ENCODE results near the gene DBR1. TPM values are rescaled to one million over a fixed set of nuclear protein-coding genes. Genes with fewer than 3 reads are reported as not detected.
A peak's percentile ranks its signal among the peaks of the same experiment; 100 is the strongest.

The DBR1 gene
- total and polyA plus RNA-seq, 9 of the 15 experiments (the other 6 are each of a cell fraction or from before 2014, with no cell fraction given): 2.7 to 14.1 (median 10.9) TPM

DNA sequence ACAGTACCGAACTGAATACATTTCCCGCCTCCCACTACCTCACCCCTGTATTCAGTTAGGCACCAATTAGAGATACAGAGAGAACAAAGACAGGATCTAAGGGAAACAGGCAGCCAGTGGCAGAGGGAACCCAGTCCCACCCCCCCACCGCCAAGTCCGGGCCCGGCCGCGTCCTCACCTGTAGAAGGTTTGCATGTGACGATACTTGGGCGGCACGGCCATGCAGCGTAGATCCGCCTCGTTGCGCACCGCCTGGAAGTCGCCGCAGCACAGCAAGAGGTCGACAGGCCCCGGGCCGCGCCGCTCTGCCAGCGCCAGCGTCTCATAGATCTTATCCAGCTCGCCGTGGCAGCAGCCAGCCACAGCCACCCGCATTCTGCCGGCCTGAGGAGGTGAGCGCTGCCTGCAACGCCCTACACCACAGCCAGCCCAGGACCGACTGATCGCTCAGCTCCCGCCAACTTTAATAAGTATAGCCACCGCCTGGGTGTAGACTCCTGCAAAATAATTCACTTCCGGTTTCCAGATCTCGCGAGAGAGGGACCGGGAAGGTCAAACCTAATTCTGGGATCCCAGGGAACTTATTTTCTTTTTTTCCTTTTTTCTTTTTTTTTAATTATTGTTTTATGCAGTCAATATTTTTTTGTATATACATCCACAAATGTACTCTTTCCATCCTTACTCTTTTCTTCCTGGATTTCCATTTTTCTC, at the start of gene DBR1 (continued):
- TF ChIP-seq, protein P1, sequence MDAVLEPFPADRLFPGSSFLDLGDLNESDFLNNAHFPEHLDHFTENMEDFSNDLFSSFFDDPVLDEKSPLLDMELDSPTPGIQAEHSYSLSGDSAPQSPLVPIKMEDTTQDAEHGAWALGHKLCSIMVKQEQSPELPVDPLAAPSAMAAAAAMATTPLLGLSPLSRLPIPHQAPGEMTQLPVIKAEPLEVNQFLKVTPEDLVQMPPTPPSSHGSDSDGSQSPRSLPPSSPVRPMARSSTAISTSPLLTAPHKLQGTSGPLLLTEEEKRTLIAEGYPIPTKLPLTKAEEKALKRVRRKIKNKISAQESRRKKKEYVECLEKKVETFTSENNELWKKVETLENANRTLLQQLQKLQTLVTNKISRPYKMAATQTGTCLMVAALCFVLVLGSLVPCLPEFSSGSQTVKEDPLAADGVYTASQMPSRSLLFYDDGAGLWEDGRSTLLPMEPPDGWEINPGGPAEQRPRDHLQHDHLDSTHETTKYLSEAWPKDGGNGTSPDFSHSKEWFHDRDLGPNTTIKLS (IDR thresholded peaks at IDR 0.05; ENCODE audit: borderline replicate concordance, low read depth): peak; percentile 82
- TF ChIP-seq, protein P2, sequence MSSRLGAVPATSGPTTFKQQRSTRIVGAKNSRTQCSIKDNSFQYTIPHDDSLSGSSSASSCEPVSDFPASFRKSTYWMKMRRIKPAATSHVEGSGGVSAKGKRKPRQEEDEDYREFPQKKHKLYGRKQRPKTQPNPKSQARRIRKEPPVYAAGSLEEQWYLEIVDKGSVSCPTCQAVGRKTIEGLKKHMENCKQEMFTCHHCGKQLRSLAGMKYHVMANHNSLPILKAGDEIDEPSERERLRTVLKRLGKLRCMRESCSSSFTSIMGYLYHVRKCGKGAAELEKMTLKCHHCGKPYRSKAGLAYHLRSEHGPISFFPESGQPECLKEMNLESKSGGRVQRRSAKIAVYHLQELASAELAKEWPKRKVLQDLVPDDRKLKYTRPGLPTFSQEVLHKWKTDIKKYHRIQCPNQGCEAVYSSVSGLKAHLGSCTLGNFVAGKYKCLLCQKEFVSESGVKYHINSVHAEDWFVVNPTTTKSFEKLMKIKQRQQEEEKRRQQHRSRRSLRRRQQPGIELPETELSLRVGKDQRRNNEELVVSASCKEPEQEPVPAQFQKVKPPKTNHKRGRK (tag; IDR thresholded peaks at IDR 0.05): peak; percentile 85; the same call in 1 of the 2 replicates
- TF ChIP-seq MAZ (CRISPR knock-in tag; conservative IDR thresholded peaks at IDR 0.05 in 1 of 2, IDR thresholded peaks at IDR 0.05 in 1 of 2): peak in 1 of 2 experiments; percentile 47; a peak in 2 of 4 replicates

DNA sequence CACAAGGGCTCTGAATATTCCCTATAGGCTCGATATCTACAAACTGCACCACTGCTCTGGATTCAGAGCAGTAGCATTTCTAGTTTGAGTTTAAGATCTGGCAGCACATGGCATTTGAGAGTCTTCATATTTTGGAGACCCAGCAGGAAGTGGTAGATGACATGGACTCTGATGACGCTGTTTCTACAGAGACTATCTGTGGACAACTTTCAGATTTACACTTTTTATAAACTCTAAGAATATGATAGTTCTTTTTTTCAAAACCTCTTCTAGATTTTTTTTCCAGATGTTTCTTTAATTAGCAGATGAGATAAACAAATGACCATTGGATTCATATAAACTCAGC, 48.2 kb upstream of the DBR1 start:
- peaks cover 39% of the 10 kb centered on the region for H3K79me2 ChIP-seq (ENCODE audit: control insufficient read depth, insufficient read depth, low read length)
- H3K27me3 ChIP-seq (ENCODE audit: control insufficient read depth in 2 of 2, insufficient read depth in 2 of 2, low read length in 2 of 2): no peaks in the 10 kb centered on the region
- intact Hi-C loops (cut with micrococcal nuclease): no loop called here
- H3K9me3 ChIP-seq (replicated peaks; ENCODE audit: control insufficient read depth, insufficient read depth, low read depth, low read length): no peaks in the 10 kb centered on the region
- H3K27ac ChIP-seq (ENCODE audit: extremely low read depth, low read depth, low read length): no peak overlapping the region
- POLR2A ChIA-PET: no interaction called here
- no peak overlapping the region for H3K4me3 ChIP-seq
- no peaks in the 10 kb centered on the region; a peak in 1 of 5 replicates for H3K4me1 ChIP-seq (replicated peaks in 1 of 2; ENCODE audit: control insufficient read depth in 2 of 2, insufficient read depth in 2 of 2, low read length in 2 of 2)
- peaks cover 64% of the 10 kb centered on the region for H3K36me3 ChIP-seq (ENCODE audit: control insufficient read depth, insufficient read depth, low read length)
- ATAC-seq: no peak
- H3K9me1 ChIP-seq (ENCODE audit: control insufficient read depth, insufficient read depth, low read length): no peaks in the 10 kb centered on the region
- 100% methylated on average over 2 of the region's 2 CpGs for WGBS (ENCODE audit: insufficient coverage, low coverage, missing lambda C conversion rate)
- in situ Hi-C loops (cut with MboI): no loop called here
- BruUV-seq (replicated peaks): no TSS peak
- CTCF ChIA-PET (ENCODE audit: low intra/inter-chr PET ratio): no interaction called here
- H3K4me2 ChIP-seq (ENCODE audit: insufficient read depth, low read length): no peak overlapping the region
- no peak overlapping the region for H2AFZ ChIP-seq (ENCODE audit: low read depth, low read length)
- H4K20me1 ChIP-seq (replicated peaks; ENCODE audit: control insufficient read depth, insufficient read depth, low read length): no peaks in the 10 kb centered on the region
- H3K9ac ChIP-seq (ENCODE audit: insufficient read depth in 1 of 2, low read depth in 2 of 2, low read length in 2 of 2): no peak overlapping the region
- FAIRE-seq: no peak
- no peak for DNase-seq (ENCODE audit: extremely low read depth in 1 of 4, low spot score in 3 of 4)
- TF ChIP-seq MTA3 (IDR thresholded peaks at IDR 0.05; ENCODE audit: borderline replicate concordance): no peak
- no peak for TF ChIP-seq SRSF9 (IDR thresholded peaks at IDR 0.05; ENCODE audit: borderline replicate concordance, low read depth, low read length)
- TF ChIP-seq, protein P3, sequence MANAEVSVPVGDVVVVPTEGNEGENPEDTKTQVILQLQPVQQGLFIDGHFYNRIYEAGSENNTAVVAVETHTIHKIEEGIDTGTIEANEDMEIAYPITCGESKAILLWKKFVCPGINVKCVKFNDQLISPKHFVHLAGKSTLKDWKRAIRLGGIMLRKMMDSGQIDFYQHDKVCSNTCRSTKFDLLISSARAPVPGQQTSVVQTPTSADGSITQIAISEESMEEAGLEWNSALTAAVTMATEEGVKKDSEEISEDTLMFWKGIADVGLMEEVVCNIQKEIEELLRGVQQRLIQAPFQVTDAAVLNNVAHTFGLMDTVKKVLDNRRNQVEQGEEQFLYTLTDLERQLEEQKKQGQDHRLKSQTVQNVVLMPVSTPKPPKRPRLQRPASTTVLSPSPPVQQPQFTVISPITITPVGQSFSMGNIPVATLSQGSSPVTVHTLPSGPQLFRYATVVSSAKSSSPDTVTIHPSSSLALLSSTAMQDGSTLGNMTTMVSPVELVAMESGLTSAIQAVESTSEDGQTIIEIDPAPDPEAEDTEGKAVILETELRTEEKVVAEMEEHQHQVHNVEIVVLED (CRISPR knock-in tag; IDR thresholded peaks at IDR 0.05): no peak
- no peak for TF ChIP-seq POLR2AphosphoS5 (IDR thresholded peaks at IDR 0.05; ENCODE audit: control insufficient read depth, insufficient read depth, low read depth, low read length)
- TF ChIP-seq, protein P4, sequence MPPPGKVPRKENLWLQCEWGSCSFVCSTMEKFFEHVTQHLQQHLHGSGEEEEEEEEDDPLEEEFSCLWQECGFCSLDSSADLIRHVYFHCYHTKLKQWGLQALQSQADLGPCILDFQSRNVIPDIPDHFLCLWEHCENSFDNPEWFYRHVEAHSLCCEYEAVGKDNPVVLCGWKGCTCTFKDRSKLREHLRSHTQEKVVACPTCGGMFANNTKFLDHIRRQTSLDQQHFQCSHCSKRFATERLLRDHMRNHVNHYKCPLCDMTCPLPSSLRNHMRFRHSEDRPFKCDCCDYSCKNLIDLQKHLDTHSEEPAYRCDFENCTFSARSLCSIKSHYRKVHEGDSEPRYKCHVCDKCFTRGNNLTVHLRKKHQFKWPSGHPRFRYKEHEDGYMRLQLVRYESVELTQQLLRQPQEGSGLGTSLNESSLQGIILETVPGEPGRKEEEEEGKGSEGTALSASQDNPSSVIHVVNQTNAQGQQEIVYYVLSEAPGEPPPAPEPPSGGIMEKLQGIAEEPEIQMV (tag; conservative IDR thresholded peaks at IDR 0.05; ENCODE audit: low read depth): no peak
- TF ChIP-seq, protein P5, sequence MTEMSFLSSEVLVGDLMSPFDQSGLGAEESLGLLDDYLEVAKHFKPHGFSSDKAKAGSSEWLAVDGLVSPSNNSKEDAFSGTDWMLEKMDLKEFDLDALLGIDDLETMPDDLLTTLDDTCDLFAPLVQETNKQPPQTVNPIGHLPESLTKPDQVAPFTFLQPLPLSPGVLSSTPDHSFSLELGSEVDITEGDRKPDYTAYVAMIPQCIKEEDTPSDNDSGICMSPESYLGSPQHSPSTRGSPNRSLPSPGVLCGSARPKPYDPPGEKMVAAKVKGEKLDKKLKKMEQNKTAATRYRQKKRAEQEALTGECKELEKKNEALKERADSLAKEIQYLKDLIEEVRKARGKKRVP (CRISPR knock-in tag; IDR thresholded peaks at IDR 0.05): no peak
- no peak for TF ChIP-seq HDAC2 (IDR thresholded peaks at IDR 0.05)
- no peak for TF ChIP-seq EGR1 (conservative IDR thresholded peaks at IDR 0.05)
- TF ChIP-seq XRCC5 (IDR thresholded peaks at IDR 0.05; ENCODE audit: low read depth, low read length): no peak

All from K562 (cell line).